ENCODE results near the gene FXYD1. TPM values are rescaled to one million over a fixed set of nuclear protein-coding genes. Genes with fewer than 3 reads are reported as not detected.

Gene FXYD1
- total RNA-seq, 2 experiments from 2014 or later: 2.3 to 2.8 TPM

- ChIA-PET CTCF (interaction anchor here (2.0 to 2.4 kb wide), 3 partner anchors 9 to 96 kb away, joined by 4 to 8 read pairs (median 6); partner anchors contain the start of gene FXYD5), POLR2A (interaction anchor here (1.1 to 5.2 kb wide), 2 partner anchors 9 to 72 kb away, joined by 3 to 15 read pairs; no protein-coding TSS in a partner anchor)
- Mint-ChIP-seq H3K4me1 (ENCODE audit: low read depth) (peaks cover 61% of the 10 kb centered on the region), H3K4me3 (no peak overlapping the region), H3K9me3 (peaks cover 44% of the 10 kb centered on the region), H3K27me3 (no peaks in the 10 kb centered on the region), H3K36me3 (peaks cover 97% of the 10 kb centered on the region), H3K27ac (peak overlapping the region; percentile 67)
- intact Hi-C loops (cut with micrococcal nuclease): no loop called here
- DNase-seq: no peak
These were observed 24.1 kb downstream of the FXYD1 start for GRCh38 chr19:35162471-35163326.

- H3K27ac Mint-ChIP-seq: no peak overlapping the region
These were observed 25.8 kb downstream of the FXYD1 start for GRCh38 chr19:35164418-35164817.

GRCh38 chr19:35165200-35166058 is 26.8 kb downstream of the FXYD1 start:
- intact Hi-C loops (cut with micrococcal nuclease): no loop called here
- DNase-seq: no peak
- Mint-ChIP-seq H3K9me3 (peaks cover 44% of the 10 kb centered on the region), H3K4me3 (no peak overlapping the region), H3K4me1 (ENCODE audit: low read depth) (peaks cover 57% of the 10 kb centered on the region), H3K36me3 (peaks cover 89% of the 10 kb centered on the region), H3K27ac (no peak overlapping the region), H3K27me3 (no peaks in the 10 kb centered on the region)
- ChIA-PET CTCF (no interaction called here), POLR2A (no interaction called here)

More at GRCh38 chr19:35164418-35164817, 25.8 kb downstream of the FXYD1 start:
- no peak for DNase-seq
- peaks cover 92% of the 10 kb centered on the region for H3K36me3 Mint-ChIP-seq
- intact Hi-C loops (cut with micrococcal nuclease): no loop called here
- peaks cover 44% of the 10 kb centered on the region for H3K9me3 Mint-ChIP-seq
- no peaks in the 10 kb centered on the region for H3K27me3 Mint-ChIP-seq
- no peak overlapping the region for H3K4me3 Mint-ChIP-seq
- ChIA-PET POLR2A (interaction anchor here (5.2 kb wide), 1 partner anchor 7 kb away, joined by 15 read pairs; no protein-coding TSS in a partner anchor), CTCF (interaction anchor here (2.0 kb wide), 1 partner anchor 23 kb away, joined by 4 read pairs; no protein-coding TSS in a partner anchor)
- peaks cover 56% of the 10 kb centered on the region for H3K4me1 Mint-ChIP-seq (ENCODE audit: low read depth)

GRCh38 chr19:35166100-35167063 is 27.8 kb downstream of the FXYD1 start:
- Mint-ChIP-seq H3K27me3 (no peaks in the 10 kb centered on the region), H3K9me3 (peaks cover 42% of the 10 kb centered on the region), H3K4me1 (ENCODE audit: low read depth) (peaks cover 52% of the 10 kb centered on the region), H3K36me3 (peaks cover 83% of the 10 kb centered on the region), H3K27ac (peak overlapping the region; percentile 75), H3K4me3 (no peak overlapping the region)
- POLR2A ChIA-PET: no interaction called here
- CTCF ChIA-PET: interaction anchor here (0.9 to 1.3 kb wide), 2 partner anchors 24 to 194 kb away, joined by 3 to 6 read pairs; no protein-coding TSS in a partner anchor
- DNase-seq: no peak
- intact Hi-C loops (cut with micrococcal nuclease): no loop called here

GRCh38 chr19:35167251-35168119 is 28.9 kb downstream of the FXYD1 start:
- peaks cover 80% of the 10 kb centered on the region for H3K36me3 Mint-ChIP-seq
- peaks cover 33% of the 10 kb centered on the region for H3K9me3 Mint-ChIP-seq
- no peaks in the 10 kb centered on the region for H3K27me3 Mint-ChIP-seq
- intact Hi-C loops (cut with micrococcal nuclease): no loop called here
- H3K27ac Mint-ChIP-seq: peak overlapping the region; percentile 75
- CTCF ChIA-PET: interaction anchor here (0.9 to 1.3 kb wide), 4 partner anchors 25 to 195 kb away, joined by 3 to 6 read pairs (median 3); no protein-coding TSS in a partner anchor
- H3K4me1 Mint-ChIP-seq (ENCODE audit: low read depth): peaks cover 48% of the 10 kb centered on the region
- H3K4me3 Mint-ChIP-seq: no peak overlapping the region
- no peak for DNase-seq
- POLR2A ChIA-PET: interaction anchor here (0.7 kb wide), 1 partner anchor 12 kb away, joined by 3 read pairs; no protein-coding TSS in a partner anchor

GRCh38 chr19:35168196-35168595 is 29.6 kb downstream of the FXYD1 start:
- ChIA-PET CTCF (interaction anchor here (1.0 to 1.1 kb wide), 2 partner anchors 27 to 31 kb away, joined by 3 read pairs; no protein-coding TSS in a partner anchor), POLR2A (interaction anchor here (0.7 kb wide), 2 partner anchors 11 to 114 kb away, joined by 3 to 5 read pairs; no protein-coding TSS in a partner anchor)
- intact Hi-C loops (cut with micrococcal nuclease): no loop called here
- peaks cover 50% of the 10 kb centered on the region for H3K4me1 Mint-ChIP-seq (ENCODE audit: low read depth)
- peak overlapping the region; percentile 84 for H3K27ac Mint-ChIP-seq
- no peaks in the 10 kb centered on the region for H3K27me3 Mint-ChIP-seq
- H3K4me3 Mint-ChIP-seq: no peak overlapping the region
- DNase-seq: no peak
- H3K9me3 Mint-ChIP-seq: peaks cover 30% of the 10 kb centered on the region
- peaks cover 78% of the 10 kb centered on the region for H3K36me3 Mint-ChIP-seq

- H3K27me3 Mint-ChIP-seq: no peaks in the 10 kb centered on the region
- H3K36me3 Mint-ChIP-seq: peaks cover 66% of the 10 kb centered on the region
- H3K4me3 Mint-ChIP-seq: no peak overlapping the region
- peaks cover 50% of the 10 kb centered on the region for H3K4me1 Mint-ChIP-seq (ENCODE audit: low read depth)
- CTCF ChIA-PET: no interaction called here
- H3K27ac Mint-ChIP-seq: peak overlapping the region; percentile 84
- peaks cover 22% of the 10 kb centered on the region for H3K9me3 Mint-ChIP-seq
- POLR2A ChIA-PET: interaction anchor here (4.6 kb wide), 1 partner anchor 8 kb away, joined by 15 read pairs; no protein-coding TSS in a partner anchor
- intact Hi-C loops (cut with micrococcal nuclease): no loop called here
- DNase-seq: peak; percentile 33
These were observed 30.8 kb downstream of the FXYD1 start for GRCh38 chr19:35169221-35169995.

GRCh38 chr19:35170359-35171061 is 31.9 kb downstream of the FXYD1 start:
- Mint-ChIP-seq H3K27ac (peak overlapping the region; percentile 84), H3K9me3 (peaks cover 13% of the 10 kb centered on the region), H3K4me1 (ENCODE audit: low read depth) (peaks cover 48% of the 10 kb centered on the region), H3K4me3 (no peak overlapping the region), H3K36me3 (peaks cover 55% of the 10 kb centered on the region), H3K27me3 (no peaks in the 10 kb centered on the region)
- intact Hi-C loops (cut with micrococcal nuclease): no loop called here
- ChIA-PET CTCF (no interaction called here), POLR2A (interaction anchor here (0.9 to 4.6 kb wide), 2 partner anchors 9 to 36 kb away, joined by 3 to 15 read pairs; no protein-coding TSS in a partner anchor)
- no peak for DNase-seq

- CTCF ChIA-PET: interaction anchor here (1.2 to 1.9 kb wide), 3 partner anchors 18 to 127 kb away, joined by 4 to 6 read pairs (median 5); partner anchors contain the start of gene FXYD5
- POLR2A ChIA-PET: interaction anchor here (4.6 kb wide), 1 partner anchor 10 kb away, joined by 15 read pairs; no protein-coding TSS in a partner anchor
- Mint-ChIP-seq H3K4me3 (no peak overlapping the region), H3K4me1 (ENCODE audit: low read depth) (peaks cover 39% of the 10 kb centered on the region), H3K27ac (peak overlapping the region; percentile 83), H3K27me3 (no peaks in the 10 kb centered on the region), H3K36me3 (peaks cover 43% of the 10 kb centered on the region), H3K9me3 (peaks cover under 1% of the 10 kb centered on the region)
- no peak for DNase-seq
- intact Hi-C loops (cut with micrococcal nuclease): no loop called here
These were observed 33.1 kb downstream of the FXYD1 start for GRCh38 chr19:35171730-35172129.

Data from activated CD4-positive, alpha-beta memory T cell treated with anti-CD3 and anti-CD28 coated beads for 36 hours (primary cell).